B cell (primary cell): ENCODE measurements around the gene TMEM201. TPM values are rescaled to one million over a fixed set of nuclear protein-coding genes. Genes with fewer than 3 reads are reported as not detected.

Experiments
- ATAC-seq: fragments of 200-7000 bp; cut with Tn5 transposase; one replicate; pipeline ENCODE4 v1.10.0; 2021; ENCODE audit warnings: low read depth, mild to moderate bottlenecking, moderate number of reproducible peaks, moderate library complexity
- CTCF ChIA-PET: fragments of 350-600 bp; sonication (Branson Sonifier 250); formaldehyde crosslinking; loops from one replicate; lab custom pipeline; 2021; ENCODE audit warnings: antibody characterized with exemption, inconsistent platforms; lab: Charles Lee
- POLR2A ChIA-PET: fragments of 350-600 bp; sonication (Branson Sonifier 250); formaldehyde crosslinking; loops from one replicate; lab custom pipeline; 2021; ENCODE audit warnings: antibody characterized with exemption; lab: Charles Lee
- DNase-seq: peaks from one replicate; pipeline ENCODE4 v3.0.0; 2013
- H2AFZ ChIP-seq: 2 replicates; pipeline ENCODE4 v1.6.1; 2012; ENCODE audit warnings: mild to moderate bottlenecking, low read depth, low read length; ENCODE audit not compliant: insufficient read depth, poor library complexity, severe bottlenecking
- H3K27ac ChIP-seq, 2 donors: 1 replicate in 1 of 2; 2 replicates in 1 of 2; pipeline ENCODE4 v1.5.1; 2012 to 2013; ENCODE audit warnings: low read length in 2 of 2, mild to moderate bottlenecking in 2 of 2, moderate library complexity in 1 of 2
- H3K27me3 ChIP-seq, 4 experiments: fragments of 200-600 bp in 1 of 4; sonication (generic) in 1 of 4; replicated peaks in 1 of 4; 1 replicate in 2 of 4; 2 replicates in 2 of 4; pipeline versions ENCODE4 v1.6.1 to v1.7.0; 2013 to 2016; ENCODE audit warnings: low read length in 3 of 4, mild to moderate bottlenecking in 2 of 4, mixed read lengths in 1 of 4, moderate library complexity in 1 of 4; ENCODE audit not compliant: insufficient read depth in 4 of 4, control insufficient read depth in 3 of 4; ENCODE audit errors: control extremely low read depth in 1 of 4
- H3K36me3 ChIP-seq, 2 experiments: replicated peaks in 1 of 2; 1 replicate in 1 of 2; 2 replicates in 1 of 2; pipeline versions ENCODE4 v1.6.1 to v1.7.1; 2013; ENCODE audit warnings: low read length in 1 of 2; ENCODE audit not compliant: insufficient read depth in 2 of 2, control insufficient read depth in 1 of 2; ENCODE audit errors: control extremely low read depth in 1 of 2, extremely low read depth in 1 of 2
- H3K4me1 ChIP-seq, 2 donors: fragments of 200-600 bp in 1 of 2; sonication (generic) in 1 of 2; 1 replicate in 1 of 2; 2 replicates in 1 of 2; pipeline versions ENCODE4 v1.5.1 to v1.6.1; 2013 to 2017; ENCODE audit warnings: low read length in 2 of 2; ENCODE audit not compliant: control insufficient read depth in 2 of 2, insufficient read depth in 2 of 2
- H3K4me2 ChIP-seq: replicated peaks from 2 replicates; pipeline ENCODE3; 2012; ENCODE audit warnings: mild to moderate bottlenecking, low read depth, low read length; ENCODE audit not compliant: poor library complexity, severe bottlenecking
- H3K4me3 ChIP-seq, 5 experiments: fragments of 200-600 bp in 1 of 5; sonication (generic) in 1 of 5; 1 replicate in 3 of 5; 2 replicates in 2 of 5; pipeline versions ENCODE4 v1.5.1 to v1.7.0; 2011 to 2016; ENCODE audit warnings: low read length in 4 of 5, mild to moderate bottlenecking in 4 of 5, low read depth in 2 of 5, control low read depth in 1 of 5, moderate library complexity in 1 of 5; ENCODE audit not compliant: insufficient read depth in 1 of 5; ENCODE audit errors: control extremely low read depth in 1 of 5, extremely low read depth in 1 of 5
- H3K79me2 ChIP-seq: fragments of 200-600 bp; sonication (generic); one replicate; pipeline ENCODE4 v1.6.0; 2016; ENCODE audit warnings: low read length; ENCODE audit not compliant: control insufficient read depth, insufficient read depth
- H3K9ac ChIP-seq: fragments of 200-600 bp; sonication (generic); 2 replicates; pipeline ENCODE4 v1.6.1; 2017; ENCODE audit warnings: mild to moderate bottlenecking, low read length, moderate library complexity
- H3K9me3 ChIP-seq, 3 donors: one replicate each; pipeline versions ENCODE4 v1.6.1 to v1.7.1; 2013; ENCODE audit warnings: low read length in 2 of 3; ENCODE audit not compliant: control insufficient read depth in 2 of 3, insufficient read depth in 1 of 3; ENCODE audit errors: control extremely low read depth in 1 of 3
- H4K20me1 ChIP-seq: 2 replicates; pipeline ENCODE4 v1.6.0; 2012; ENCODE audit warnings: mild to moderate bottlenecking, low read length; ENCODE audit not compliant: insufficient read depth, control insufficient read depth, poor library complexity, severe bottlenecking
- H3K27ac Mint-ChIP-seq: one replicate; pipeline ENCODE4 v1.8.0; 2021; ENCODE audit warnings: mixed read lengths
- H3K27me3 Mint-ChIP-seq: one replicate; pipeline ENCODE4 v1.8.0; 2021; ENCODE audit warnings: mixed read lengths
- H3K4me1 Mint-ChIP-seq: one replicate; pipeline ENCODE4 v1.8.0; 2021; ENCODE audit warnings: mixed read lengths
- H3K4me3 Mint-ChIP-seq: one replicate; pipeline ENCODE4 v1.8.0; 2021; ENCODE audit warnings: mixed read lengths
- H3K9me3 Mint-ChIP-seq: one replicate; pipeline ENCODE4 v1.8.0; 2022; ENCODE audit warnings: mixed read lengths; ENCODE audit not compliant: insufficient read depth
- CTCF ChIP-seq: fragments of 200-600 bp; IDR thresholded peaks from one replicate; pipeline ENCODE4 v1.8.0; 2022; ENCODE audit warnings: antibody characterized with exemption, mild to moderate bottlenecking
- EZH2 ChIP-seq: IDR thresholded peaks from 2 replicates; pipeline ENCODE4 v1.6.1; 2012; ENCODE audit warnings: borderline replicate concordance, low read depth, mild to moderate bottlenecking, moderate library complexity, low read length; ENCODE audit not compliant: insufficient read depth, poor library complexity, severe bottlenecking
- WGBS: methylation state at CpG from one replicate; pipeline ENCODE4 v1.1.5; 2013; ENCODE audit warnings: missing lambda C conversion rate; ENCODE audit not compliant: insufficient coverage; 5-methylcytosine and 5-hydroxymethylcytosine counted together
- intact Hi-C: fragments of 100-400 bp; cut with micrococcal nuclease; formaldehyde crosslinking; loops from one replicate; pipeline ENCODE4 v1.10.0; 2022
- polyA plus RNA-seq: library from polyadenylated mRNA; depleted of rRNA; stranded (reverse); fragments of >200 nt; gene quantifications from 2 replicates; pipeline ENCODE4 v1.2.3, GENCODE V29; 2012
- total RNA-seq, 2 donors: library from RNA; stranded (reverse); fragments of 120-200 nt in 1 of 2; gene quantifications; 1 replicate in 1 of 2; 2 replicates in 1 of 2; pipeline versions ENCODE4 v1.2.3 to v1.2.4, GENCODE V29; 2013 to 2022

The TMEM201 gene
- total and polyA plus RNA-seq, 2 donors (not counting 1 experiment from before 2014, with no cell fraction given): 6.5 to 9.1 TPM

GRCh38 chr1:9628541-9629444 is 40.1 kb downstream of the TMEM201 start:
- peak overlapping the region; percentile 96 for H3K4me2 ChIP-seq
- peaks cover 0 to 7% of the 10 kb centered on the region in 2 experiments for H3K36me3 ChIP-seq
- TF ChIP-seq EZH2 (no peak), CTCF (no peak)
- peak overlapping the region; percentile 79 to 88 for H3K27ac ChIP-seq
- peaks cover 52% of the 10 kb centered on the region for H3K79me2 ChIP-seq
- peak; percentile 75 for DNase-seq
- Mint-ChIP-seq H3K4me3 (peak overlapping the region; percentile 86), H3K27ac (peak overlapping the region; percentile 97), H3K27me3 (no peaks in the 10 kb centered on the region), H3K9me3 (no peaks in the 10 kb centered on the region), H3K4me1 (peaks cover 73% of the 10 kb centered on the region)
- 19% methylated on average over 15 of the region's 23 CpGs for WGBS
- ChIA-PET POLR2A (interaction anchor here (0.6 to 6.9 kb wide), 10 partner anchors 9 to 221 kb away, joined by 3 to 251 read pairs (median 4); partner anchors contain the start of gene PIK3CD), CTCF (interaction anchor here (1.0 to 8.8 kb wide), 17 partner anchors 8 to 240 kb away, joined by 3 to 231 read pairs (median 22); partner anchors contain the start of gene PIK3CD)
- peak overlapping the region; percentile 84 for H3K9ac ChIP-seq
- H3K27me3 ChIP-seq: no peaks in the 10 kb centered on the region
- intact Hi-C loops: loop anchor here (1.0 to 5.0 kb wide), 4 partner anchors 27 to 216 kb away; no protein-coding TSS in a partner anchor
- H4K20me1 ChIP-seq: no peaks in the 10 kb centered on the region
- H3K4me1 ChIP-seq: peaks cover 43 to 77% of the 10 kb centered on the region in 2 donors
- peak; percentile 28 for ATAC-seq
- H3K9me3 ChIP-seq: peaks cover 0 to 9% (median 0%) of the 10 kb centered on the region in 3 donors
- H2AFZ ChIP-seq: peak overlapping the region; percentile 34
- H3K4me3 ChIP-seq: peak overlapping the region in 4 of 5 experiments; percentile 51 to 85 (median 75)
